D721Med (cell line): Measurements from ENCODE around the gene MAPRE2.

Experiments
- DNase-seq: peaks from one replicate; pipeline ENCODE4 v3.0.0; 2011; ENCODE audit warnings: low spot score; ENCODE audit not compliant: insufficient read length
- FAIRE-seq: peaks from 2 replicates; lab custom pipeline; 2011; peaks lifted over from hg19 to GRCh38; lab: Jason Lieb, UNC
- CTCF ChIP-seq: IDR thresholded peaks from 2 replicates; pipeline ENCODE4 v1.5.1; 2012; ENCODE audit warnings: mild to moderate bottlenecking, control low read depth; ENCODE audit not compliant: insufficient read depth; ENCODE audit errors: missing control alignments

Gene MAPRE2

GRCh38 chr18:35130236-35130635 lies 89.0 kb downstream of the MAPRE2 start:
- FAIRE-seq (no peak), DNase-seq (no peak)
- TF ChIP-seq CTCF, result no peak

- FAIRE-seq, result no peak
- DNase-seq, result no peak
These were observed 90.3 kb downstream of the MAPRE2 start for GRCh38 chr18:35131387-35132020.

GRCh38 chr18:35132021-35132902 lies 91.0 kb downstream of the MAPRE2 start:
- no peak for TF ChIP-seq CTCF
- no peak for FAIRE-seq
- DNase-seq, result no peak

More at GRCh38 chr18:35131387-35132020, 90.3 kb downstream of the MAPRE2 start:
- no peak for TF ChIP-seq CTCF

- TF ChIP-seq CTCF, result no peak
- no peak for FAIRE-seq
- no peak for DNase-seq
These were observed 93.0 kb downstream of the MAPRE2 start for GRCh38 chr18:35134190-35134730.

GRCh38 chr18:35134791-35135531 lies 93.7 kb downstream of the MAPRE2 start:
- DNase-seq (no peak), FAIRE-seq (no peak)
- TF ChIP-seq CTCF, result no peak

GRCh38 chr18:35136248-35136647 lies 95.0 kb downstream of the MAPRE2 start:
- TF ChIP-seq CTCF, result no peak
- FAIRE-seq (no peak), DNase-seq (no peak)
